WTC11 (cell line): Measurements from ENCODE around the gene COL1A1. TPM values are rescaled to one million over a fixed set of nuclear protein-coding genes. Genes with fewer than 3 reads are reported as not detected.

Experiments
- ATAC-seq: fragments of 200-7000 bp; cut with Tn5 transposase; 2 replicates; pipeline ENCODE4 v1.10.0; 2021; ENCODE audit warnings: mild to moderate bottlenecking, moderate library complexity
- CTCF ChIA-PET: fragments of 300-600 bp; sonication (Branson Sonifier 250); formaldehyde crosslinking; loops from one replicate; lab custom pipeline; 2021; ENCODE audit warnings: antibody characterized with exemption; lab: Charles Lee
- POLR2A ChIA-PET: fragments of 350-600 bp; sonication (Branson Sonifier 250); formaldehyde crosslinking; loops from one replicate; lab custom pipeline; 2021; ENCODE audit warnings: antibody characterized with exemption; lab: Charles Lee
- DNase-seq: peaks from one replicate; pipeline ENCODE4 v3.0.0; 2021; ENCODE audit warnings: low spot score
- H3K27ac Mint-ChIP-seq: 2 replicates; pipeline ENCODE4 v1.8.0; 2021; ENCODE audit warnings: mixed read lengths
- H3K27me3 Mint-ChIP-seq: 2 replicates; pipeline ENCODE4 v1.8.0; 2021; ENCODE audit warnings: low read depth, mild to moderate bottlenecking, moderate library complexity, mixed read lengths
- H3K36me3 Mint-ChIP-seq: 2 replicates; pipeline ENCODE4 v1.8.0; 2021; ENCODE audit warnings: mixed read lengths
- H3K4me1 Mint-ChIP-seq: 2 replicates; pipeline ENCODE4 v1.8.0; 2022; ENCODE audit warnings: mixed read lengths
- H3K4me3 Mint-ChIP-seq: 2 replicates; pipeline ENCODE4 v1.8.0; 2021; ENCODE audit warnings: mild to moderate bottlenecking, moderate library complexity, mixed read lengths
- H3K9me3 Mint-ChIP-seq: 2 replicates; pipeline ENCODE4 v1.8.0; 2021; ENCODE audit warnings: mixed read lengths
- CDX4 ChIP-seq: fragments of 250-450 bp; sonication (Bioruptor Pico); IDR thresholded peaks from 2 replicates; pipeline ENCODE4 v1.9.0; 2021; ENCODE audit warnings: moderate library complexity, mild to moderate bottlenecking, inconsistent platforms, borderline replicate concordance
- CREM ChIP-seq: sonication (generic); formaldehyde crosslinking; IDR thresholded peaks from 2 replicates; pipeline ENCODE4 v1.8.1; 2022; ENCODE audit warnings: mild to moderate bottlenecking, missing genetic modification reagents, moderate library complexity
- CTCF ChIP-seq: fragments of 200-600 bp; IDR thresholded peaks from 2 replicates; pipeline ENCODE4 v1.8.0; 2022; ENCODE audit warnings: antibody characterized with exemption
- ERG ChIP-seq: fragments of 250-450 bp; sonication (Bioruptor Pico); IDR thresholded peaks from 2 replicates; pipeline ENCODE4 v1.8.0; 2021; ENCODE audit warnings: mild to moderate bottlenecking
- FOXJ3 ChIP-seq: sonication (generic); formaldehyde crosslinking; IDR thresholded peaks from 2 replicates; pipeline ENCODE4 v1.9.0; 2021; ENCODE audit warnings: missing genetic modification reagents, mild to moderate bottlenecking, borderline replicate concordance
- IRF1 ChIP-seq: sonication (generic); formaldehyde crosslinking; IDR thresholded peaks from 2 replicates; pipeline ENCODE4 v1.8.0; 2023; ENCODE audit warnings: missing genetic modification reagents
- MLX ChIP-seq: sonication (generic); formaldehyde crosslinking; IDR thresholded peaks from 2 replicates; pipeline ENCODE4 v1.8.1; 2023; ENCODE audit warnings: mild to moderate bottlenecking, missing genetic modification reagents, moderate library complexity
- NR3C1 ChIP-seq: sonication (generic); formaldehyde crosslinking; conservative IDR thresholded peaks from 2 replicates; pipeline ENCODE4 v1.8.1; 2023; ENCODE audit warnings: low read depth, mild to moderate bottlenecking, missing genetic modification reagents
- RELA ChIP-seq: sonication (generic); formaldehyde crosslinking; IDR thresholded peaks from 2 replicates; pipeline ENCODE4 v1.8.1; 2022; ENCODE audit warnings: missing genetic modification reagents, mild to moderate bottlenecking, borderline replicate concordance
- SMAD4 ChIP-seq: sonication (generic); formaldehyde crosslinking; IDR thresholded peaks from 2 replicates; pipeline ENCODE4 v1.8.0; 2022; ENCODE audit warnings: mild to moderate bottlenecking, missing genetic modification reagents
- ZBTB21 ChIP-seq: sonication (generic); formaldehyde crosslinking; IDR thresholded peaks from 2 replicates; pipeline ENCODE4 v1.8.1; 2023; ENCODE audit warnings: mild to moderate bottlenecking, missing genetic modification reagents, borderline replicate concordance
- ZNF219 ChIP-seq: sonication (generic); formaldehyde crosslinking; IDR thresholded peaks from 2 replicates; pipeline ENCODE4 v1.8.0; 2023; ENCODE audit warnings: missing genetic modification reagents, mild to moderate bottlenecking, borderline replicate concordance
- ZNF532 ChIP-seq: fragments of 250-450 bp; sonication (Bioruptor Pico); IDR thresholded peaks from 2 replicates; pipeline ENCODE4 v1.9.0; 2021; ENCODE audit warnings: mild to moderate bottlenecking, borderline replicate concordance
- ZNF671 ChIP-seq: fragments of 250-450 bp; sonication (Bioruptor Pico); IDR thresholded peaks from 2 replicates; pipeline ENCODE4 v1.8.0; 2021; ENCODE audit warnings: mild to moderate bottlenecking
- total RNA-seq: library from RNA; stranded (reverse); gene quantifications from 3 replicates; pipeline ENCODE4 v1.2.3, GENCODE V29; 2021

COL1A1 gene
- total RNA-seq, 1 experiment from 2014 or later = 52.1 TPM

- no peak for ATAC-seq
- CTCF ChIA-PET = interaction anchor here (0.7 to 3.6 kb wide), 39 partner anchors 8 to 244 kb away, joined by 3 to 58 read pairs (median 5); partner anchors contain the start of genes COL1A1, LRRC59, SAMD14 and SGCA
- no peak for DNase-seq
- Mint-ChIP-seq H3K36me3 (no peaks in the 10 kb centered on the region), H3K4me1 (peaks cover 25% of the 10 kb centered on the region), H3K27me3 (peaks cover 6% of the 10 kb centered on the region; the same call in 1 of the 2 replicates), H3K9me3 (no peaks in the 10 kb centered on the region), H3K27ac (no peak overlapping the region), H3K4me3 (peak overlapping the region; percentile 56; the same call in 1 of the 2 replicates)
- no peak for TF ChIP-seq IRF1
- no peak for TF ChIP-seq ZNF532
- no peak for TF ChIP-seq MLX
- no peak for TF ChIP-seq CDX4 (CRISPR knock-in tag)
- no peak for TF ChIP-seq ZNF219
- TF ChIP-seq ERG (CRISPR knock-in tag) = no peak
- TF ChIP-seq CREM = no peak
- no peak for TF ChIP-seq ZNF671 (CRISPR knock-in tag)
- no peak for TF ChIP-seq SMAD4 (CRISPR knock-in tag)
- TF ChIP-seq ZBTB21 (CRISPR knock-in tag) = no peak
- TF ChIP-seq RELA = no peak
- TF ChIP-seq CTCF = no peak
- TF ChIP-seq NR3C1 (CRISPR knock-in tag) = no peak
- TF ChIP-seq FOXJ3 (CRISPR knock-in tag) = no peak
- POLR2A ChIA-PET = interaction anchor here (0.6 to 1.8 kb wide), 4 partner anchors 8 to 27 kb away, joined by 3 to 7 read pairs (median 4); partner anchors contain the start of gene SGCA
Measured at GRCh38 chr17:50177476-50177875, 24.0 kb downstream of the COL1A1 start.
